Measurements from ENCODE around the gene LRRK2. TPM values are rescaled to one million over a fixed set of nuclear protein-coding genes. Genes with fewer than 3 reads are reported as not detected.

The LRRK2 gene
- total and polyA plus RNA-seq, 2 of the 8 experiments (the other 6 are each of a cell fraction or from before 2014, with no cell fraction given) = 0.06 to 0.13 TPM

GRCh38 chr12:40197590-40197989, 27.2 kb upstream of the LRRK2 start:
- Histone ChIP-seq H3K23me2 (ENCODE audit: low read depth, low read length) (no peaks in the 10 kb centered on the region), H3K56ac (replicated peaks; ENCODE audit: insufficient read length, low read depth, low read length) (no peak overlapping the region), H3K4ac (replicated peaks; ENCODE audit: insufficient read length, low read depth, low read length) (no peak overlapping the region), H3K4me3 (ENCODE audit: extremely low read depth in 1 of 4, insufficient read depth in 2 of 4, low read depth in 3 of 4, low read length in 4 of 4) (no peak overlapping the region), H3K9ac (replicated peaks in 1 of 4; ENCODE audit: extremely low read depth in 1 of 4, low read depth in 3 of 4, low read length in 3 of 4) (no peak overlapping the region), H3K23ac (ENCODE audit: insufficient read length) (no peak overlapping the region), H2AK5ac (ENCODE audit: low read depth, low read length) (no peak overlapping the region), H3K36me3 (ENCODE audit: control insufficient read depth in 2 of 4, insufficient read depth in 4 of 4, low read length in 3 of 4) (no peaks in the 10 kb centered on the region), H4K5ac (ENCODE audit: insufficient read length, low read depth, low read length) (no peak overlapping the region), H2BK20ac (ENCODE audit: low read length) (no peak overlapping the region), H4K20me1 (replicated peaks in 1 of 2; ENCODE audit: control insufficient read depth in 1 of 2, insufficient read depth in 2 of 2, low read length in 2 of 2) (no peaks in the 10 kb centered on the region), H3K18ac (ENCODE audit: extremely low read depth, low read length) (no peak overlapping the region), H3K27me3 (replicated peaks in 1 of 4; ENCODE audit: control insufficient read depth in 3 of 4, extremely low read depth in 1 of 4, insufficient read depth in 3 of 4, low read length in 3 of 4) (no peaks in the 10 kb centered on the region), H4K8ac (ENCODE audit: extremely low read depth, insufficient read depth, low read length) (no peak overlapping the region), H2BK5ac (ENCODE audit: low read depth, low read length) (no peak overlapping the region), H3K79me1 (ENCODE audit: low read depth, low read length) (no peaks in the 10 kb centered on the region), H2BK120ac (replicated peaks; ENCODE audit: low read depth, low read length) (no peak overlapping the region), H2BK15ac (ENCODE audit: low read length) (no peak overlapping the region), H3K27ac (ENCODE audit: low read depth, low read length) (no peak overlapping the region), H4K91ac (replicated peaks; ENCODE audit: insufficient read length, low read length) (no peak overlapping the region), H2BK12ac (ENCODE audit: low read depth, low read length) (no peak overlapping the region), H3K4me1 (replicated peaks in 1 of 4; ENCODE audit: control insufficient read depth in 3 of 4, insufficient read depth in 4 of 4, low read length in 3 of 4) (peaks cover 0 to 6% (median 0%) of the 10 kb centered on the region in 4 experiments; a peak in 1 of 7 replicates), H3K9me3 (ENCODE audit: insufficient read depth in 2 of 2, low read depth in 1 of 2, low read length in 1 of 2) (no peaks in the 10 kb centered on the region), H3K14ac (ENCODE audit: insufficient read length) (no peak overlapping the region), H3K79me2 (ENCODE audit: control insufficient read depth in 1 of 2, insufficient read depth in 2 of 2, low read length in 2 of 2) (no peaks in the 10 kb centered on the region), H3K4me2 (ENCODE audit: insufficient read depth in 1 of 2, low read depth in 2 of 2, low read length in 2 of 2) (no peak overlapping the region), H2AFZ (ENCODE audit: low read length) (no peak overlapping the region)
- ChIA-PET POLR2A (ENCODE audit: partially characterized antibody) (no interaction called here), CTCF (ENCODE audit: partially characterized antibody) (no interaction called here)
- TF ChIP-seq E2F6 (IDR thresholded peaks at IDR 0.05) (no peak), SIX5 (IDR thresholded peaks at IDR 0.05; ENCODE audit: low read depth, low read length) (no peak)
- FAIRE-seq = no peak
- 97% methylated on average over 4 of the region's 4 CpGs; no CpG with 5 or more reads in 1 of the 2 experiments for WGBS, 2 experiments (ENCODE audit: extremely low coverage in 1 of 2, insufficient coverage in 1 of 2, insufficient read length in 1 of 2, insufficient replicate concordance in 2 of 2, low coverage in 1 of 2, low lambda C conversion rate in 2 of 2, missing lambda C conversion rate in 1 of 2)
- no peak for DNase-seq (ENCODE audit: low read depth in 1 of 2, low spot score in 2 of 2)
